ENCODE data around the gene DEF6. TPM values are rescaled to one million over a fixed set of nuclear protein-coding genes. Genes with fewer than 3 reads are reported as not detected.

DEF6 gene
- total and polyA plus RNA-seq, 2 of the 8 experiments (the other 6 are each of a cell fraction or from before 2014, with no cell fraction given), result 3.3 to 4.1 TPM

DNA sequence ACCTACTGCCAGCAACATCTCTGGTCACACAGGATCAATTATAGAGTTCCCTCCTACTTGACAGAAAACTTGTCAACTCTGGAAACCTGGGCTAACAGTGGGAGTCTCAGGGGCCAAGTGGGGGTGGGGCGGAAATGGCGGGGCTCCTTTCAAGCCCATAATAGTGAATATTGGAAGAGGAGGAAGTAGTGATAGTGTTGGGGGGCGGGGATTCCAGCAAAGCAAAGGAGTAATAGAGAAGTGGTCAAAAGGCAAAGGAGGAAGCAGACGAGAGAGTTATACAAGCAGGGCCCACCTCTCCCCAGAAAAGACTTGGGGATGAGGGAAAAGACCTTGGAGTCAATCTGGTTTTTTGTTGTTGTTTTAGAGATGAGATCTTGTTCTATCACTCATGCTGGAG lies 2.1 kb downstream of the DEF6 start:
- Histone ChIP-seq H3K23ac (ENCODE audit: insufficient read length) (no peak overlapping the region), H3K14ac (ENCODE audit: insufficient read length) (no peak overlapping the region), H4K20me1 (replicated peaks in 1 of 2; ENCODE audit: control insufficient read depth in 1 of 2, insufficient read depth in 2 of 2, low read length in 2 of 2) (no peaks in the 10 kb centered on the region), H3K4me1 (replicated peaks in 1 of 4; ENCODE audit: control insufficient read depth in 3 of 4, insufficient read depth in 4 of 4, low read length in 3 of 4) (peaks cover 6 to 18% (median 12%) of the 10 kb centered on the region in 4 experiments), H3K79me2 (ENCODE audit: control insufficient read depth in 1 of 2, insufficient read depth in 2 of 2, low read length in 2 of 2) (no peaks in the 10 kb centered on the region), H2BK12ac (ENCODE audit: low read depth, low read length) (no peak overlapping the region), H3K79me1 (ENCODE audit: low read depth, low read length) (no peaks in the 10 kb centered on the region; the same call in 1 of the 2 replicates), H2BK120ac (replicated peaks; ENCODE audit: low read depth, low read length) (no peak overlapping the region), H3K36me3 (ENCODE audit: control insufficient read depth in 2 of 4, insufficient read depth in 4 of 4, low read length in 3 of 4) (peaks cover 0 to 2% (median 2%) of the 10 kb centered on the region in 4 experiments; a peak in 2 of 8 replicates), H3K4me2 (ENCODE audit: insufficient read depth in 1 of 2, low read depth in 2 of 2, low read length in 2 of 2) (no peak overlapping the region), H2BK20ac (ENCODE audit: low read length) (no peak overlapping the region), H3K4ac (replicated peaks; ENCODE audit: insufficient read length, low read depth, low read length) (no peak overlapping the region), H3K27me3 (replicated peaks in 1 of 4; ENCODE audit: control insufficient read depth in 3 of 4, extremely low read depth in 1 of 4, insufficient read depth in 3 of 4, low read length in 3 of 4) (no peaks in the 10 kb centered on the region), H3K9ac (replicated peaks in 1 of 4; ENCODE audit: extremely low read depth in 1 of 4, low read depth in 3 of 4, low read length in 3 of 4) (no peak overlapping the region; a peak in 1 of 7 replicates), H2BK5ac (ENCODE audit: low read depth, low read length) (no peak overlapping the region), H3K27ac (ENCODE audit: low read depth, low read length) (no peak overlapping the region), H3K56ac (replicated peaks; ENCODE audit: insufficient read length, low read depth, low read length) (no peak overlapping the region), H4K5ac (ENCODE audit: insufficient read length, low read depth, low read length) (no peak overlapping the region), H3K18ac (ENCODE audit: extremely low read depth, low read length) (no peak overlapping the region), H3K4me3 (ENCODE audit: extremely low read depth in 1 of 4, insufficient read depth in 2 of 4, low read depth in 3 of 4, low read length in 4 of 4) (no peak overlapping the region), H4K91ac (replicated peaks; ENCODE audit: insufficient read length, low read length) (no peak overlapping the region), H4K8ac (ENCODE audit: extremely low read depth, insufficient read depth, low read length) (no peak overlapping the region), H3K9me3 (ENCODE audit: insufficient read depth in 2 of 2, low read depth in 1 of 2, low read length in 1 of 2) (no peaks in the 10 kb centered on the region), H2AFZ (ENCODE audit: low read length) (no peak overlapping the region), H2BK15ac (ENCODE audit: low read length) (no peak overlapping the region), H2AK5ac (ENCODE audit: low read depth, low read length) (no peak overlapping the region), H3K23me2 (ENCODE audit: low read depth, low read length) (no peaks in the 10 kb centered on the region; the same call in 1 of the 2 replicates)
- ChIA-PET CTCF (ENCODE audit: partially characterized antibody) (interaction anchor here (0.6 to 20.6 kb wide), 6 partner anchors 24 to 168 kb away, joined by 3 to 358 read pairs (median 16); partner anchors contain the start of genes FANCE and RPL10A), POLR2A (ENCODE audit: partially characterized antibody) (interaction anchor here (1.4 to 6.5 kb wide), 5 partner anchors 11 to 187 kb away, joined by 3 to 40 read pairs (median 4); partner anchors contain the start of gene RPL10A)
- WGBS, 2 experiments (ENCODE audit: extremely low coverage in 1 of 2, insufficient coverage in 1 of 2, insufficient read length in 1 of 2, insufficient replicate concordance in 2 of 2, low coverage in 1 of 2, low lambda C conversion rate in 2 of 2, missing lambda C conversion rate in 1 of 2), result 93% methylated on average over 4 of the region's 4 CpGs; no CpG with 5 or more reads in 1 of the 2 experiments
- TF ChIP-seq BCL11A (IDR thresholded peaks at IDR 0.05; ENCODE audit: low read depth in 2 of 2, low read length in 2 of 2) (no peak), SUZ12 (IDR thresholded peaks at IDR 0.05; ENCODE audit: low read length) (no peak), POLR2AphosphoS5 (IDR thresholded peaks at IDR 0.05; ENCODE audit: low read depth, low read length) (no peak)
- DNase-seq (ENCODE audit: low read depth in 1 of 2, low spot score in 2 of 2) (no peak), FAIRE-seq (no peak)
